Body of pancreas (tissue), 4 donors: Measurements from ENCODE around the gene WFIKKN1. TPM values are rescaled to one million over a fixed set of nuclear protein-coding genes. Genes with fewer than 3 reads are reported as not detected.

Experiments
- ATAC-seq: fragments of 150-250 bp; one replicate; pipeline ENCODE4 v1.9.1; 2016
- DNase-seq, 4 donors: peaks; one replicate each; pipeline ENCODE4 v3.0.0-alpha.2; 2019
- H3K27ac ChIP-seq, 4 donors: fragments of 200-600 bp; sonication (generic); 1 replicate in 3 of 4; 2 replicates in 1 of 4; pipeline versions ENCODE4 v1.5.1 to v1.6.1; 2016 to 2019; ENCODE audit warnings: mild to moderate bottlenecking in 1 of 4, mixed read lengths in 1 of 4, moderate library complexity in 1 of 4
- H3K27me3 ChIP-seq, 2 donors: fragments of 200-600 bp; sonication (generic); one replicate each; pipeline ENCODE4 v1.6.0; 2016; ENCODE audit warnings: mild to moderate bottlenecking in 1 of 2
- H3K36me3 ChIP-seq, 2 donors: fragments of 200-600 bp; sonication (generic); replicated peaks in 1 of 2; 2 replicates each; pipeline ENCODE4 v1.5.1; 2016; ENCODE audit warnings: low read depth in 2 of 2; ENCODE audit not compliant: insufficient read depth in 1 of 2
- H3K4me1 ChIP-seq: fragments of 200-600 bp; sonication (generic); one replicate; pipeline ENCODE4 v1.6.0; 2016
- H3K4me3 ChIP-seq, 2 donors: fragments of 200-600 bp; sonication (generic); 1 replicate in 1 of 2; 2 replicates in 1 of 2; pipeline ENCODE4 v1.5.1; 2016 to 2019
- H3K9me3 ChIP-seq, 3 donors: fragments of 200-600 bp; sonication (generic); 1 replicate in 2 of 3; 2 replicates in 1 of 3; pipeline ENCODE4 v1.5.1; 2016
- POLR2A ChIP-seq, 3 donors: fragments of 450-650 bp; IDR thresholded peaks; one replicate each; pipeline ENCODE4 v1.6.1; 2016; ENCODE audit warnings: antibody characterized with exemption in 3 of 3, mild to moderate bottlenecking in 2 of 3
- WGBS, 2 donors: methylation state at CpG; one replicate each; pipeline ENCODE4 v1.1.5; 2017; 5-methylcytosine and 5-hydroxymethylcytosine counted together
- intact Hi-C: fragments of 100-400 bp; cut with DNase I; formaldehyde crosslinking; loops from one replicate; pipeline ENCODE4 v1.15.1; 2023
- total RNA-seq, 2 donors: library from RNA; depleted of rRNA; stranded (reverse); fragments of >200 nt; gene quantifications; one replicate each; pipeline ENCODE4 v1.1.0, GENCODE V29; 2016
- TF ChIP-seq, protein P1 (sequence below), 7 experiments: fragments of 450-650 bp in 4 of 7; fragments of 200-600 bp in 3 of 7; sonication (generic) in 3 of 7; IDR thresholded peaks; one replicate each; pipeline ENCODE4 v1.5.1; 2016 to 2019; ENCODE audit warnings: antibody characterized with exemption in 7 of 7

The WFIKKN1 gene
- total RNA-seq, 2 donors from 2014 or later: 3.9 to 5.6 TPM

DNA sequence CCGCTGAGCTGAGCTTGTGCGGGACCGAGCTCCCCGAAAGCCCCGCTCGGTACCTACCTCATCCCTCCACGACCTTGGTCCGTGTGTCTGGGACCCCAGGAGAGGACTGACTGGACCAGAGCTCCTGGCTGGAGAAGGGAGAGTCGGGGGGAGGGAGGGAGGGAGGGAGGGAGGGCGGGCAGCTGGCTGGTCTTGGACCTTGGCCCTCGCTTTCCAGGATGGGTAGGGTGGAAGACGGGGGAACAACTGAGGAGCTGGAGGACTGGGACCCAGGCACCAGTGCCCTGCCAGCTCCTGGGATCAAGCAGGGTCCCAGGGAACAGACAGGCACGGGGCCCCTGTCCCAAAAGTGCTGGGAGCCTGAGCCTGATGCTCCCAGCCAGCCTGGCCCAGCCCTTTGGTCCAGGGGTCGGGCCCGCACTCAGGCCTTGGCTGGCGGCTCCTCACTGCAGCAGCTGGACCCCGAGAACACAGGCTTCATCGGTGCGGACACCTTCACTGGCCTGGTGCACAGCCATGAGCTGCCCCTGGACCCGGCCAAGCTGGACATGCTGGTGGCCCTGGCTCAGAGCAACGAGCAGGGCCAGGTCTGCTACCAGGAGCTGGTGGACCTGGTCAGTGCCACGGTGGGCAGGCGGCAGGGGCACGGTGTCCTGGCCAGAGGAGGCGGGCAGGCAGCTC lies 45.2 kb downstream of the WFIKKN1 start:
- intact Hi-C loops: no loop called here
- WGBS, 2 donors: 8 to 39% methylated on average over 4 to 25 of the region's 25 CpGs
- DNase-seq (no peak), ATAC-seq (no peak)
- Histone ChIP-seq H3K27ac (no peak overlapping the region), H3K27me3 (no peaks in the 10 kb centered on the region), H3K4me1 (peaks cover 37% of the 10 kb centered on the region), H3K9me3 (no peaks in the 10 kb centered on the region), H3K36me3 (peaks cover 0 to 17% of the 10 kb centered on the region in 2 donors), H3K4me3 (no peak overlapping the region)
- TF ChIP-seq, protein P1, sequence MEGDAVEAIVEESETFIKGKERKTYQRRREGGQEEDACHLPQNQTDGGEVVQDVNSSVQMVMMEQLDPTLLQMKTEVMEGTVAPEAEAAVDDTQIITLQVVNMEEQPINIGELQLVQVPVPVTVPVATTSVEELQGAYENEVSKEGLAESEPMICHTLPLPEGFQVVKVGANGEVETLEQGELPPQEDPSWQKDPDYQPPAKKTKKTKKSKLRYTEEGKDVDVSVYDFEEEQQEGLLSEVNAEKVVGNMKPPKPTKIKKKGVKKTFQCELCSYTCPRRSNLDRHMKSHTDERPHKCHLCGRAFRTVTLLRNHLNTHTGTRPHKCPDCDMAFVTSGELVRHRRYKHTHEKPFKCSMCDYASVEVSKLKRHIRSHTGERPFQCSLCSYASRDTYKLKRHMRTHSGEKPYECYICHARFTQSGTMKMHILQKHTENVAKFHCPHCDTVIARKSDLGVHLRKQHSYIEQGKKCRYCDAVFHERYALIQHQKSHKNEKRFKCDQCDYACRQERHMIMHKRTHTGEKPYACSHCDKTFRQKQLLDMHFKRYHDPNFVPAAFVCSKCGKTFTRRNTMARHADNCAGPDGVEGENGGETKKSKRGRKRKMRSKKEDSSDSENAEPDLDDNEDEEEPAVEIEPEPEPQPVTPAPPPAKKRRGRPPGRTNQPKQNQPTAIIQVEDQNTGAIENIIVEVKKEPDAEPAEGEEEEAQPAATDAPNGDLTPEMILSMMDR (IDR thresholded peaks at IDR 0.05): no peak
- TF ChIP-seq POLR2A (IDR thresholded peaks at IDR 0.05): no peak

DNA sequence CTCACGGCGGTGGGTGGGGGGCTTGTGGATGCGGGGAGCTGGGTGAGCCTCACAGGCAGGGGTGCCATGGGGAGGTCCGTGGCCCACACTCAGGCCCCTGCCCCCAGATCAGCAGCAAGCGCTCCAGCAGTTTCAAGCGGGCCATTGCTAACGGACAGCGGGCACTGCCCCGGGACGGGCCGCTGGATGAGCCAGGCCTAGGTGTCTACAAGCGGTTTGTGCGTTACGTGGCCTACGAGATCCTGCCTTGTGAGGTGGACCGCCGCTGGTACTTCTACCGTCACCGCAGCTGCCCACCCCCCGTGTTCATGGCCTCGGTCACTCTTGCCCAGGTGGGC lies 45.7 kb downstream of the WFIKKN1 start:
- H3K4me3 ChIP-seq: no peak overlapping the region
- WGBS, 2 donors: 84 to 86% methylated on average over 10 to 21 of the region's 21 CpGs
- H3K27me3 ChIP-seq: no peaks in the 10 kb centered on the region
- ATAC-seq (no peak), DNase-seq (no peak)
- H3K27ac ChIP-seq: no peak overlapping the region
- TF ChIP-seq POLR2A (IDR thresholded peaks at IDR 0.05): no peak
- TF ChIP-seq, protein P1 (IDR thresholded peaks at IDR 0.05): no peak
- H3K4me1 ChIP-seq: peaks cover 42% of the 10 kb centered on the region
- intact Hi-C loops: no loop called here
- no peaks in the 10 kb centered on the region for H3K9me3 ChIP-seq
- H3K36me3 ChIP-seq: peaks cover 0 to 12% of the 10 kb centered on the region in 2 donors

- no peak overlapping the region for H3K27ac ChIP-seq
- peaks cover 46% of the 10 kb centered on the region for H3K4me1 ChIP-seq
- no peak for DNase-seq
- H3K27me3 ChIP-seq: no peaks in the 10 kb centered on the region
- H3K4me3 ChIP-seq: no peak overlapping the region
- H3K9me3 ChIP-seq: no peaks in the 10 kb centered on the region
- no peak for TF ChIP-seq POLR2A (IDR thresholded peaks at IDR 0.05)
- TF ChIP-seq, protein P1 (IDR thresholded peaks at IDR 0.05): no peak
- peaks cover 3 to 13% of the 10 kb centered on the region in 2 donors for H3K36me3 ChIP-seq
- WGBS, 2 donors: 72 to 100% methylated on average over 7 to 23 of the region's 23 CpGs
- ATAC-seq: no peak
- intact Hi-C loops: no loop called here
These were observed 46.1 kb downstream of the WFIKKN1 start for GRCh38 chr16:676913-677312.

- H3K9me3 ChIP-seq: no peaks in the 10 kb centered on the region
- no peak overlapping the region for H3K27ac ChIP-seq
- no peaks in the 10 kb centered on the region for H3K27me3 ChIP-seq
- 69 to 80% methylated on average over 40 to 55 of the region's 57 CpGs for WGBS, 2 donors
- peaks cover 52% of the 10 kb centered on the region for H3K4me1 ChIP-seq
- H3K4me3 ChIP-seq: no peak overlapping the region
- intact Hi-C loops: no loop called here
- DNase-seq (no peak), ATAC-seq (no peak)
- no peak for TF ChIP-seq POLR2A (IDR thresholded peaks at IDR 0.05)
- TF ChIP-seq, protein P1 (IDR thresholded peaks at IDR 0.05): no peak
- peaks cover 9 to 11% of the 10 kb centered on the region in 2 donors for H3K36me3 ChIP-seq
These were observed 46.8 kb downstream of the WFIKKN1 start for GRCh38 chr16:677316-678190.
